ENCODE results near the gene IFI16.
"Not testable (repeated sequence)": the region's sequence is repeated elsewhere in the genome, so short reads cannot be mapped to it uniquely, and the experiment has no call there.

Gene IFI16

GRCh38 chr1:159006210-159006807 lies 3.4 kb upstream of the IFI16 start:
- in situ Hi-C loops (cut with HindIII; ENCODE audit: low sequenced_read_pairs): not testable (repeated sequence)

GRCh38 chr1:159007726-159008125 lies 2.0 kb upstream of the IFI16 start:
- in situ Hi-C loops (cut with HindIII; ENCODE audit: low sequenced_read_pairs): no loop called here

GRCh38 chr1:159008744-159009188 lies 941 bp upstream of the IFI16 start:
- in situ Hi-C loops (cut with HindIII; ENCODE audit: low sequenced_read_pairs): no loop called here

- in situ Hi-C loops (cut with HindIII; ENCODE audit: low sequenced_read_pairs): no loop called here
These were observed 420 bp upstream of the IFI16 start for GRCh38 chr1:159009287-159009686.

GRCh38 chr1:159010391-159010790 lies 684 bp downstream of the IFI16 start:
- in situ Hi-C loops (cut with HindIII; ENCODE audit: low sequenced_read_pairs): no loop called here

- in situ Hi-C loops (cut with HindIII; ENCODE audit: low sequenced_read_pairs): not testable (repeated sequence)
These were observed 1.3 kb downstream of the IFI16 start for GRCh38 chr1:159011001-159011400.

- in situ Hi-C loops (cut with HindIII; ENCODE audit: low sequenced_read_pairs): no loop called here
These were observed 2.0 kb downstream of the IFI16 start for GRCh38 chr1:159011751-159012150.

- in situ Hi-C loops (cut with HindIII; ENCODE audit: low sequenced_read_pairs): no loop called here
These were observed 2.8 kb downstream of the IFI16 start for GRCh38 chr1:159012495-159012894.

- in situ Hi-C loops (cut with HindIII; ENCODE audit: low sequenced_read_pairs): no loop called here
These were observed 4.4 kb downstream of the IFI16 start for GRCh38 chr1:159014003-159014571.

GRCh38 chr1:159014851-159015250 lies 5.1 kb downstream of the IFI16 start:
- in situ Hi-C loops (cut with HindIII; ENCODE audit: low sequenced_read_pairs): no loop called here

- in situ Hi-C loops (cut with HindIII; ENCODE audit: low sequenced_read_pairs): no loop called here
These were observed 5.8 kb downstream of the IFI16 start for GRCh38 chr1:159015440-159015909.

- in situ Hi-C loops (cut with HindIII; ENCODE audit: low sequenced_read_pairs): no loop called here
These were observed 14.0 kb downstream of the IFI16 start for GRCh38 chr1:159023723-159024122.

- in situ Hi-C loops (cut with HindIII; ENCODE audit: low sequenced_read_pairs): no loop called here
These were observed 15.3 kb downstream of the IFI16 start for GRCh38 chr1:159025043-159025442.

GRCh38 chr1:159026841-159027240 lies 17.1 kb downstream of the IFI16 start:
- in situ Hi-C loops (cut with HindIII; ENCODE audit: low sequenced_read_pairs): not testable (repeated sequence)

- in situ Hi-C loops (cut with HindIII; ENCODE audit: low sequenced_read_pairs): no loop called here
These were observed 20.6 kb downstream of the IFI16 start for GRCh38 chr1:159030311-159030710.

- in situ Hi-C loops (cut with HindIII; ENCODE audit: low sequenced_read_pairs): no loop called here
These were observed 21.3 kb downstream of the IFI16 start for GRCh38 chr1:159030877-159031447.

GRCh38 chr1:159040206-159040605 lies 30.5 kb downstream of the IFI16 start:
- in situ Hi-C loops (cut with HindIII; ENCODE audit: low sequenced_read_pairs): no loop called here

GRCh38 chr1:159040893-159041724 lies 31.4 kb downstream of the IFI16 start:
- in situ Hi-C loops (cut with HindIII; ENCODE audit: low sequenced_read_pairs): no loop called here

GRCh38 chr1:159046486-159046885 lies 36.8 kb downstream of the IFI16 start:
- in situ Hi-C loops (cut with HindIII; ENCODE audit: low sequenced_read_pairs): not testable (repeated sequence)

GRCh38 chr1:159051436-159051835 lies 41.7 kb downstream of the IFI16 start:
- in situ Hi-C loops (cut with HindIII; ENCODE audit: low sequenced_read_pairs): no loop called here

GRCh38 chr1:159054427-159054826 lies 44.7 kb downstream of the IFI16 start:
- in situ Hi-C loops (cut with HindIII; ENCODE audit: low sequenced_read_pairs): no loop called here

Data from DLD1 (cell line).